ENCODE data around the gene PLCD4. TPM values are rescaled to one million over a fixed set of nuclear protein-coding genes. Genes with fewer than 3 reads are reported as not detected.
A peak's percentile ranks its signal among the peaks of the same experiment; 100 is the strongest.

The PLCD4 gene
- total RNA-seq, 1 donor from 2014 or later = 90.2 TPM

- H3K36me3 Mint-ChIP-seq (ENCODE audit: low read depth, unreplicated experiment) = peaks cover 21% of the 10 kb centered on the region
- no peak overlapping the region for H3K4me3 Mint-ChIP-seq (ENCODE audit: unreplicated experiment)
- H3K9me3 Mint-ChIP-seq (ENCODE audit: unreplicated experiment) = no peaks in the 10 kb centered on the region
- peak; percentile 18 for DNase-seq (ENCODE audit: low spot score)
- H3K4me1 Mint-ChIP-seq (ENCODE audit: unreplicated experiment) = no peaks in the 10 kb centered on the region
- H3K27ac Mint-ChIP-seq (ENCODE audit: unreplicated experiment) = no peak overlapping the region
- H3K27me3 Mint-ChIP-seq (ENCODE audit: unreplicated experiment) = peaks cover 1% of the 10 kb centered on the region
- no peak for TF ChIP-seq CTCF (IDR thresholded peaks at IDR 0.05; ENCODE audit: unreplicated experiment)
Measured at GRCh38 chr2:218583983-218584850, 23.5 kb upstream of the PLCD4 start.

GRCh38 chr2:218585541-218585940 lies 22.2 kb upstream of the PLCD4 start:
- no peaks in the 10 kb centered on the region for H3K9me3 Mint-ChIP-seq (ENCODE audit: unreplicated experiment)
- peaks cover 21% of the 10 kb centered on the region for H3K36me3 Mint-ChIP-seq (ENCODE audit: low read depth, unreplicated experiment)
- H3K4me1 Mint-ChIP-seq (ENCODE audit: unreplicated experiment) = no peaks in the 10 kb centered on the region
- H3K4me3 Mint-ChIP-seq (ENCODE audit: unreplicated experiment) = no peak overlapping the region
- H3K27me3 Mint-ChIP-seq (ENCODE audit: unreplicated experiment) = peaks cover 1% of the 10 kb centered on the region
- H3K27ac Mint-ChIP-seq (ENCODE audit: unreplicated experiment) = no peak overlapping the region
- no peak for TF ChIP-seq CTCF (IDR thresholded peaks at IDR 0.05; ENCODE audit: unreplicated experiment)
- DNase-seq (ENCODE audit: low spot score) = no peak

- no peaks in the 10 kb centered on the region for H3K9me3 Mint-ChIP-seq (ENCODE audit: unreplicated experiment)
- TF ChIP-seq CTCF (IDR thresholded peaks at IDR 0.05; ENCODE audit: unreplicated experiment) = no peak
- peaks cover 25% of the 10 kb centered on the region for H3K4me1 Mint-ChIP-seq (ENCODE audit: unreplicated experiment)
- no peak overlapping the region for H3K4me3 Mint-ChIP-seq (ENCODE audit: unreplicated experiment)
- no peak for DNase-seq (ENCODE audit: low spot score)
- H3K36me3 Mint-ChIP-seq (ENCODE audit: low read depth, unreplicated experiment) = peaks cover 5% of the 10 kb centered on the region
- H3K27ac Mint-ChIP-seq (ENCODE audit: unreplicated experiment) = no peak overlapping the region
- no peaks in the 10 kb centered on the region for H3K27me3 Mint-ChIP-seq (ENCODE audit: unreplicated experiment)
Measured at GRCh38 chr2:218605432-218605831, 2.3 kb upstream of the PLCD4 start.

- Mint-ChIP-seq H3K36me3 (ENCODE audit: low read depth, unreplicated experiment) (peaks cover 16% of the 10 kb centered on the region), H3K4me1 (ENCODE audit: unreplicated experiment) (peaks cover 9% of the 10 kb centered on the region), H3K4me3 (ENCODE audit: unreplicated experiment) (no peak overlapping the region), H3K9me3 (ENCODE audit: unreplicated experiment) (no peaks in the 10 kb centered on the region), H3K27me3 (ENCODE audit: unreplicated experiment) (peaks cover 3% of the 10 kb centered on the region), H3K27ac (ENCODE audit: unreplicated experiment) (no peak overlapping the region)
- no peak for TF ChIP-seq CTCF (IDR thresholded peaks at IDR 0.05; ENCODE audit: unreplicated experiment)
- no peak for DNase-seq (ENCODE audit: low spot score)
Measured at GRCh38 chr2:218615868-218616315, 8.2 kb downstream of the PLCD4 start.
